Caco-2 (cell line): Measurements from ENCODE around the gene ACSBG1. TPM values are rescaled to one million over a fixed set of nuclear protein-coding genes. Genes with fewer than 3 reads are reported as not detected.
"Not testable (repeated sequence)": the region's sequence is repeated elsewhere in the genome, so short reads cannot be mapped to it uniquely, and the experiment has no call there.

Experiments used
- BruUV-seq: library from RNA; stranded (reverse); fragments of 400-500 nt; replicated peaks from 2 replicates; lab custom pipeline; 2021; lab: Mats Ljungman, UMichigan
- CTCF ChIA-PET: fragments of 300-600 bp; sonication (Branson Sonifier 250); formaldehyde crosslinking; loops from one replicate; lab custom pipeline; 2022; ENCODE audit warnings: antibody characterized with exemption; lab: Charles Lee
- POLR2A ChIA-PET: fragments of 300-600 bp; sonication (Branson Sonifier 250); formaldehyde crosslinking; loops from one replicate; lab custom pipeline; 2022; ENCODE audit warnings: antibody characterized with exemption; lab: Charles Lee
- DNase-seq, 2 experiments: peaks; one replicate each; pipeline versions ENCODE4 v3.0.0 to v3.0.0-alpha.2; 2020 to 2022
- H3K27me3 ChIP-seq: replicated peaks from 2 replicates; pipeline ENCODE4 v1.6.0; 2011; ENCODE audit warnings: low read length; ENCODE audit not compliant: control insufficient read depth, insufficient read depth
- H3K36me3 ChIP-seq: 2 replicates; pipeline ENCODE4 v1.5.1; 2011; ENCODE audit warnings: low read length; ENCODE audit not compliant: control insufficient read depth, insufficient read depth
- H3K4me1 ChIP-seq: fragments of 250-450 bp; sonication (Bioruptor Pico); 2 replicates; pipeline ENCODE4 v1.5.1; 2020; ENCODE audit warnings: mild to moderate bottlenecking
- H3K4me3 ChIP-seq: 2 replicates; pipeline ENCODE4 v1.5.1; 2011; ENCODE audit warnings: low read depth, mild to moderate bottlenecking, control low read depth, low read length
- H3K9me3 ChIP-seq: fragments of 250-450 bp; sonication (Bioruptor Pico); 2 replicates; pipeline ENCODE4 v1.5.1; 2020; ENCODE audit warnings: mild to moderate bottlenecking, moderate library complexity
- H3K27ac Mint-ChIP-seq: one replicate; pipeline ENCODE4 v1.8.0; 2022; ENCODE audit warnings: mixed read lengths; ENCODE audit not compliant: unreplicated experiment
- H3K27me3 Mint-ChIP-seq: one replicate; pipeline ENCODE4 v1.8.0; 2022; ENCODE audit warnings: mixed read lengths; ENCODE audit not compliant: insufficient read depth, unreplicated experiment
- H3K36me3 Mint-ChIP-seq: one replicate; pipeline ENCODE4 v1.8.0; 2022; ENCODE audit warnings: mild to moderate bottlenecking, mixed read lengths; ENCODE audit not compliant: insufficient read depth, unreplicated experiment
- H3K4me1 Mint-ChIP-seq: one replicate; pipeline ENCODE4 v1.8.0; 2022; ENCODE audit warnings: low read depth, mixed read lengths; ENCODE audit not compliant: unreplicated experiment
- H3K4me3 Mint-ChIP-seq: one replicate; pipeline ENCODE4 v1.8.0; 2022; ENCODE audit warnings: mild to moderate bottlenecking, moderate library complexity, mixed read lengths; ENCODE audit not compliant: unreplicated experiment
- H3K9me3 Mint-ChIP-seq: one replicate; pipeline ENCODE4 v1.8.0; 2022; ENCODE audit warnings: mixed read lengths; ENCODE audit not compliant: unreplicated experiment
- CTCF ChIP-seq, 2 experiments: fragments of 200-600 bp in 1 of 2; IDR thresholded peaks; 1 replicate in 1 of 2; 2 replicates in 1 of 2; pipeline versions ENCODE4 v1.5.1 to v1.8.0; 2011 to 2022; ENCODE audit warnings: antibody characterized with exemption in 1 of 2, control low read depth in 1 of 2, inconsistent platforms in 1 of 2, low read depth in 1 of 2, low read length in 1 of 2, mild to moderate bottlenecking in 1 of 2, moderate library complexity in 1 of 2; ENCODE audit not compliant: insufficient read depth in 1 of 2, severe bottlenecking in 1 of 2, unreplicated experiment in 1 of 2
- intact Hi-C: fragments of 100-400 bp; cut with micrococcal nuclease; formaldehyde crosslinking; loops from one replicate; pipeline ENCODE4 v1.10.0; 2022; ENCODE audit not compliant: unreplicated experiment
- total RNA-seq: library from RNA; stranded (reverse); gene quantifications from 2 replicates; pipeline ENCODE4 v1.2.3, GENCODE V29; 2022

Gene ACSBG1
- total RNA-seq, 1 experiment from 2014 or later: not detected

- CTCF ChIA-PET: no interaction called here
- BruUV-seq: no TSS peak
Observed at GRCh38 chr15:78249131-78249530, 14.8 kb upstream of the ACSBG1 start.

GRCh38 chr15:78247911-78248310 lies 13.5 kb upstream of the ACSBG1 start:
- intact Hi-C loops: no loop called here
- CTCF ChIA-PET: no interaction called here
- H3K27me3 Mint-ChIP-seq: no peaks in the 10 kb centered on the region
- TF ChIP-seq CTCF (IDR thresholded peaks at IDR 0.05; ENCODE audit: insufficient read depth in 1 of 2, low read depth in 1 of 2, low read length in 1 of 2, severe bottlenecking in 1 of 2, unreplicated experiment in 1 of 2): no peak
- H3K36me3 Mint-ChIP-seq: no peaks in the 10 kb centered on the region
- DNase-seq: no peak
- no peak overlapping the region for H3K27ac Mint-ChIP-seq
- POLR2A ChIA-PET: no interaction called here
- Histone ChIP-seq H3K9me3 (no peaks in the 10 kb centered on the region), H3K4me1 (peaks cover 8% of the 10 kb centered on the region; the same call in 1 of the 2 replicates), H3K27me3 (no peaks in the 10 kb centered on the region), H3K36me3 (no peaks in the 10 kb centered on the region), H3K4me3 (no peak overlapping the region)
- no peaks in the 10 kb centered on the region for H3K9me3 Mint-ChIP-seq
- BruUV-seq: no TSS peak
- H3K4me3 Mint-ChIP-seq: no peak overlapping the region
- no peaks in the 10 kb centered on the region for H3K4me1 Mint-ChIP-seq

More at GRCh38 chr15:78249131-78249530, 14.8 kb upstream of the ACSBG1 start:
- Mint-ChIP-seq H3K4me1 (no peaks in the 10 kb centered on the region), H3K36me3 (no peaks in the 10 kb centered on the region), H3K27me3 (no peaks in the 10 kb centered on the region), H3K27ac (no peak overlapping the region), H3K4me3 (no peak overlapping the region), H3K9me3 (no peaks in the 10 kb centered on the region)
- H3K4me1 ChIP-seq: peaks cover 1% of the 10 kb centered on the region; the same call in 1 of the 2 replicates
- no peaks in the 10 kb centered on the region for H3K36me3 ChIP-seq
- no peaks in the 10 kb centered on the region for H3K9me3 ChIP-seq
- DNase-seq: no peak
- H3K4me3 ChIP-seq: no peak overlapping the region
- POLR2A ChIA-PET: no interaction called here
- no peak for TF ChIP-seq CTCF (IDR thresholded peaks at IDR 0.05; ENCODE audit: insufficient read depth in 1 of 2, low read depth in 1 of 2, low read length in 1 of 2, severe bottlenecking in 1 of 2, unreplicated experiment in 1 of 2)
- intact Hi-C loops: no loop called here
- no peaks in the 10 kb centered on the region for H3K27me3 ChIP-seq

GRCh38 chr15:78245976-78246620 lies 11.7 kb upstream of the ACSBG1 start:
- DNase-seq, H3K4me1 ChIP-seq, BruUV-seq, H3K9me3 Mint-ChIP-seq, H3K4me3 Mint-ChIP-seq, H3K9me3 ChIP-seq, CTCF ChIA-PET, POLR2A ChIA-PET, H3K36me3 ChIP-seq, H3K4me3 ChIP-seq, H3K27me3 ChIP-seq, H3K36me3 Mint-ChIP-seq, intact Hi-C loops, H3K27ac Mint-ChIP-seq, H3K4me1 Mint-ChIP-seq, H3K27me3 Mint-ChIP-seq: not testable (repeated sequence)

- H3K9me3 ChIP-seq, H3K36me3 Mint-ChIP-seq, H3K4me3 Mint-ChIP-seq, H3K9me3 Mint-ChIP-seq, CTCF ChIA-PET, H3K27ac Mint-ChIP-seq, H3K4me3 ChIP-seq, BruUV-seq, H3K4me1 ChIP-seq, POLR2A ChIA-PET, intact Hi-C loops, H3K27me3 Mint-ChIP-seq, DNase-seq, H3K36me3 ChIP-seq, H3K4me1 Mint-ChIP-seq, H3K27me3 ChIP-seq: not testable (repeated sequence)
Observed at GRCh38 chr15:78245392-78245791, 11.0 kb upstream of the ACSBG1 start.
